H1 (cell line): ENCODE measurements around the gene ACTRT3. TPM values are rescaled to one million over a fixed set of nuclear protein-coding genes. Genes with fewer than 3 reads are reported as not detected.

Experiments
- CTCF ChIA-PET: fragments of 300-600 bp; sonication (Branson Sonifier 250); formaldehyde crosslinking; loops from one replicate; lab custom pipeline; 2021; ENCODE audit not compliant: partially characterized antibody; lab: Charles Lee
- POLR2A ChIA-PET: fragments of 300-600 bp; sonication (Branson Sonifier 250); formaldehyde crosslinking; loops from one replicate; lab custom pipeline; 2021; ENCODE audit warnings: inconsistent platforms; ENCODE audit not compliant: partially characterized antibody; lab: Charles Lee
- DNase-seq, 2 experiments: peaks; one replicate each; pipeline versions ENCODE4 v3.0.0 to v3.0.0-alpha.2; 2010 to 2022; ENCODE audit warnings: low spot score in 2 of 2, low read depth in 1 of 2, mixed read lengths in 1 of 2
- FAIRE-seq: peaks from 2 replicates; lab custom pipeline; 2011; peaks lifted over from hg19 to GRCh38; lab: Jason Lieb, UNC
- H2AFZ ChIP-seq: 2 replicates; pipeline ENCODE4 v1.8.1; 2012; ENCODE audit warnings: low read length, inconsistent platforms
- H2AK5ac ChIP-seq: 2 replicates; pipeline ENCODE4 v1.6.1; 2013; ENCODE audit warnings: low read depth, low read length
- H2BK120ac ChIP-seq: replicated peaks from 2 replicates; pipeline ENCODE3; 2013; ENCODE audit warnings: low read depth, low read length, inconsistent platforms
- H2BK12ac ChIP-seq: 2 replicates; pipeline ENCODE4 v1.6.1; 2013; ENCODE audit warnings: low read depth, low read length
- H2BK15ac ChIP-seq: 2 replicates; pipeline ENCODE4 v1.6.1; 2013; ENCODE audit warnings: low read length
- H2BK20ac ChIP-seq: 2 replicates; pipeline ENCODE4 v1.6.1; 2013; ENCODE audit warnings: low read length
- H2BK5ac ChIP-seq: 2 replicates; pipeline ENCODE4 v1.6.1; 2013; ENCODE audit warnings: low read depth, low read length
- H3K14ac ChIP-seq: 2 replicates; pipeline ENCODE4 v1.6.1; 2013; ENCODE audit warnings: inconsistent platforms; ENCODE audit not compliant: insufficient read length
- H3K18ac ChIP-seq: 2 replicates; pipeline ENCODE4 v1.6.1; 2013; ENCODE audit warnings: low read length; ENCODE audit errors: extremely low read depth
- H3K23ac ChIP-seq: 2 replicates; pipeline ENCODE4 v1.6.1; 2013; ENCODE audit warnings: inconsistent platforms; ENCODE audit not compliant: insufficient read length
- H3K23me2 ChIP-seq: 2 replicates; pipeline ENCODE4 v1.6.1; 2013; ENCODE audit warnings: low read depth, low read length
- H3K27ac ChIP-seq: 2 replicates; pipeline ENCODE4 v1.6.1; 2011; ENCODE audit warnings: low read depth, low read length, inconsistent platforms
- H3K27me3 ChIP-seq, 4 experiments: replicated peaks in 1 of 4; 1 replicate in 1 of 4; 2 replicates in 3 of 4; pipeline versions ENCODE4 v1.6.1 to v1.8.1; 2011 to 2013; ENCODE audit warnings: low read length in 3 of 4, mild to moderate bottlenecking in 3 of 4, inconsistent platforms in 2 of 4, mixed read lengths in 2 of 4, moderate library complexity in 1 of 4; ENCODE audit not compliant: control insufficient read depth in 3 of 4, insufficient read depth in 3 of 4; ENCODE audit errors: extremely low read depth in 1 of 4
- H3K36me3 ChIP-seq, 4 experiments: 2 replicates each; pipeline versions ENCODE4 v1.6.1 to v1.8.1; 2011 to 2013; ENCODE audit warnings: mild to moderate bottlenecking in 4 of 4, low read length in 3 of 4, moderate library complexity in 2 of 4, control low read depth in 1 of 4, inconsistent platforms in 1 of 4; ENCODE audit not compliant: insufficient read depth in 4 of 4, control insufficient read depth in 2 of 4
- H3K4ac ChIP-seq: replicated peaks from 2 replicates; pipeline ENCODE3; 2013; ENCODE audit warnings: low read length, low read depth, mixed read lengths, inconsistent platforms; ENCODE audit not compliant: insufficient read length
- H3K4me1 ChIP-seq, 4 experiments: replicated peaks in 1 of 4; 1 replicate in 1 of 4; 2 replicates in 3 of 4; pipeline versions ENCODE4 v1.6.1 to v1.8.1; 2011 to 2013; ENCODE audit warnings: low read length in 3 of 4, inconsistent platforms in 2 of 4, mixed read lengths in 1 of 4; ENCODE audit not compliant: insufficient read depth in 4 of 4, control insufficient read depth in 3 of 4
- H3K4me2 ChIP-seq, 2 experiments: 2 replicates each; pipeline versions ENCODE4 v1.6.1 to v1.8.1; 2011 to 2013; ENCODE audit warnings: low read depth in 2 of 2, low read length in 2 of 2, control low read depth in 1 of 2, inconsistent platforms in 1 of 2, mild to moderate bottlenecking in 1 of 2; ENCODE audit not compliant: insufficient read depth in 1 of 2
- H3K4me3 ChIP-seq, 4 experiments: fragments of 200-600, 300-600 bp in 1 of 4; sonication (generic), shearing (Covaris generic), sonication (Bioruptor Twin) in 1 of 4; 2 replicates each; pipeline versions ENCODE4 v1.5.1 to v1.8.1; 2011 to 2016; ENCODE audit warnings: low read length in 4 of 4, low read depth in 3 of 4, control low read depth in 2 of 4, inconsistent platforms in 2 of 4, mild to moderate bottlenecking in 2 of 4, mixed read lengths in 1 of 4, moderate library complexity in 1 of 4; ENCODE audit not compliant: insufficient read depth in 2 of 4; ENCODE audit errors: extremely low read depth in 1 of 4
- H3K56ac ChIP-seq: replicated peaks from 2 replicates; pipeline ENCODE3; 2013; ENCODE audit warnings: low read depth, mild to moderate bottlenecking, mixed read lengths, low read length, inconsistent platforms; ENCODE audit not compliant: insufficient read length
- H3K79me1 ChIP-seq: 2 replicates; pipeline ENCODE4 v1.6.1; 2013; ENCODE audit warnings: low read depth, low read length, control low read depth
- H3K79me2 ChIP-seq, 2 experiments: 2 replicates each; pipeline versions ENCODE4 v1.6.1 to v1.8.1; 2012 to 2013; ENCODE audit warnings: low read length in 2 of 2, mild to moderate bottlenecking in 2 of 2, inconsistent platforms in 1 of 2; ENCODE audit not compliant: insufficient read depth in 2 of 2, control insufficient read depth in 1 of 2
- H3K9ac ChIP-seq, 4 experiments: replicated peaks in 1 of 4; 1 replicate in 1 of 4; 2 replicates in 3 of 4; pipeline versions ENCODE4 v1.6.1 to v1.8.1; 2011 to 2013; ENCODE audit warnings: low read depth in 3 of 4, low read length in 3 of 4, control low read depth in 2 of 4, mild to moderate bottlenecking in 2 of 4, moderate library complexity in 2 of 4, inconsistent platforms in 1 of 4; ENCODE audit errors: extremely low read depth in 1 of 4
- H3K9me3 ChIP-seq, 2 experiments: 2 replicates each; pipeline versions ENCODE4 v1.6.1 to v1.8.1; 2012 to 2013; ENCODE audit warnings: mild to moderate bottlenecking in 2 of 2, moderate library complexity in 2 of 2, control low read depth in 1 of 2, inconsistent platforms in 1 of 2, low read depth in 1 of 2, low read length in 1 of 2, mixed read lengths in 1 of 2; ENCODE audit not compliant: insufficient read depth in 2 of 2
- H4K20me1 ChIP-seq, 2 experiments: replicated peaks in 1 of 2; 2 replicates each; pipeline versions ENCODE3 to v1.8.1; 2011 to 2013; ENCODE audit warnings: inconsistent platforms in 2 of 2, low read length in 2 of 2, mild to moderate bottlenecking in 1 of 2; ENCODE audit not compliant: insufficient read depth in 2 of 2, control insufficient read depth in 1 of 2
- H4K5ac ChIP-seq: 2 replicates; pipeline ENCODE4 v1.6.1; 2013; ENCODE audit warnings: low read length, low read depth, mixed read lengths, inconsistent platforms; ENCODE audit not compliant: insufficient read length
- H4K8ac ChIP-seq: 2 replicates; pipeline ENCODE4 v1.8.0; 2013; ENCODE audit warnings: mild to moderate bottlenecking, moderate library complexity, low read length, inconsistent platforms; ENCODE audit not compliant: insufficient read depth; ENCODE audit errors: extremely low read depth
- H4K91ac ChIP-seq: replicated peaks from 2 replicates; pipeline ENCODE3; 2013; ENCODE audit warnings: low read length, mixed read lengths, inconsistent platforms; ENCODE audit not compliant: insufficient read length
- CBX5 ChIP-seq: fragments of 300-800, 300-1000 bp; sonication (generic); IDR thresholded peaks from 2 replicates; pipeline ENCODE4 v1.7.1; 2016; ENCODE audit warnings: antibody characterized with exemption, low read length, low read depth
- CHD2 ChIP-seq: IDR thresholded peaks from 2 replicates; pipeline ENCODE4 v1.6.1; 2012; ENCODE audit warnings: low read length, improper control_type of control experiment
- FOSL1 ChIP-seq: IDR thresholded peaks from 2 replicates; pipeline ENCODE4 v1.6.1; 2011; ENCODE audit warnings: mild to moderate bottlenecking, low read depth, low read length, moderate library complexity; ENCODE audit not compliant: insufficient read depth
- KDM5A ChIP-seq: fragments of 200-600 bp; IDR thresholded peaks from 2 replicates; pipeline ENCODE4 v1.7.1; 2012; ENCODE audit warnings: mild to moderate bottlenecking, low read length, inconsistent platforms, mixed read lengths
- MAFK ChIP-seq: IDR thresholded peaks from 2 replicates; pipeline ENCODE4 v1.6.1; 2012; ENCODE audit warnings: low read depth, mild to moderate bottlenecking, improper control_type of control experiment, low read length
- MAX ChIP-seq: IDR thresholded peaks from 2 replicates; pipeline ENCODE4 v1.6.1; 2012; ENCODE audit warnings: inconsistent platforms
- NRF1 ChIP-seq: IDR thresholded peaks from 2 replicates; pipeline ENCODE4 v1.6.1; 2011; ENCODE audit warnings: mild to moderate bottlenecking, low read depth, low read length, improper control_type of control experiment
- TBP ChIP-seq: IDR thresholded peaks from 2 replicates; pipeline ENCODE4 v1.6.1; 2011; ENCODE audit warnings: low read depth, low read length, improper control_type of control experiment
- WGBS, 2 experiments: shearing (Covaris generic) in 1 of 2; methylation state at CpG; one replicate each; pipeline versions ENCODE4 v1.1.6 to v1.1.7; 2013 to 2015; ENCODE audit warnings: low lambda C conversion rate in 2 of 2, mixed read lengths in 2 of 2, inconsistent platforms in 1 of 2, low coverage in 1 of 2, missing lambda C conversion rate in 1 of 2; ENCODE audit not compliant: insufficient replicate concordance in 2 of 2, insufficient coverage in 1 of 2, insufficient read length in 1 of 2; ENCODE audit errors: extremely low coverage in 1 of 2, missing lambda C conversion rate in 1 of 2; 5-methylcytosine and 5-hydroxymethylcytosine counted together
- polyA plus RNA-seq, 7 experiments: library from polyadenylated mRNA; depleted of rRNA in 3 of 7; stranded (reverse) in 5 of 7; unstranded in 2 of 7; fragments of >200 nt in 5 of 7; fragments of 200-250 nt in 2 of 7; gene quantifications; 1 replicate in 5 of 7; 2 replicates in 1 of 7; 4 replicates in 1 of 7; pipeline versions ENCODE4 v1.2.1 to v1.2.3, GENCODE V29; 2011 to 2013; ENCODE audit warnings: missing spikeins in 2 of 7, mixed read lengths in 2 of 7
- total RNA-seq: library from RNA; stranded (reverse); fragmentation: NEBNext Ultra II Directional; extraction: Animal tissue kit (Norgen Biotek cat#: 25700); gene quantifications from 2 replicates; pipeline ENCODE4 v1.2.1, GENCODE V29; 2021
- TF ChIP-seq, protein P1 (sequence below): IDR thresholded peaks from 2 replicates; pipeline ENCODE4 v1.6.1; 2011; ENCODE audit warnings: low read length, improper control_type of control experiment

ACTRT3 gene
- total and polyA plus RNA-seq, 2 of the 8 experiments (the other 6 are each of a cell fraction or from before 2014, with no cell fraction given) = 3.4 to 5.9 TPM

DNA sequence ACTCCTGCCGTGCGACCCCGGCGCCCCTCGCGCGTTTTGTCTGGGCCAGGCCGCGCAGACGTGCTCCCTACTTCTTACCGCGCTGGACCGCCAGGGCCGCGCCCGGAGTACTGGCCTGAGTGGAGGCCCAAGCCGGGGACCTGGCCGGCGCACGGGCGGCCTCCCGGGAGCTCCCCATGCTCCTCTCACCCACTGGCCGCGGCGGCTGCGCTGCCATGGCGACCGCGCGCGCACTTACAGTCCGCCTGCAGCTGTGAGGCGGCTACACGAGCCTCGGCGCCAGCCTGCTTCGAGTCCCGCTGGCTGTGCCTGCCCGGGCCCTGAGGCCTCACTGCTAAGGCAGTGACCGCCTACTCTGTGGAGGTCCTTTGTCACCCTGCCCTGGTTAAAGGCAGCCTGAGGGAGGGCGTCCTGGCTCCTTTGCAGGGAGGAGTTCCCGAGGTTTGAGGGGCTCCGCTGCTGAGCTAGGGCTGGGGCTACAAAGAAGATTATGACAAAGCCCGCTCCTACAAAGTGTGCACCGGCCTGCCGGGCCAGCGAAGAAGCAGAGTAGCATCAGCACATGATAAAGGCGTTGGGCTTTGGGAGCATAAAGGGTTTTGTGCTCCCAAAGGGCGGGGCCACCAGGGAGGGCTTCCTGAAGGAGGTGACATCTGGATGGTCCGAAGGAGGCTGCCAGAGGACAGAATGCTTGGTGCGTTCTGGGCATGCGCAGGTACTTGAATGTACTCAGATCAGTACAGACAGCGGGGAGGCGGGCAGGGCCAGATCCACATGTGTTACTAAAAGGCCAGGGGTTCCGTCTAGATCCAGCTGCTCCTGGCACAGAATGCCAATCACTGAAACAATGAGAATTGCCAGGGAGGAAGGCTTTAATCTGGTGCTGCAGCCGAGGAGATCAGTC, 43.2 kb upstream of the ACTRT3 start, which contains the start of the genes LRRC34 and LRRIQ4:
Gene LRRC34, minus strand, starts transcription at position 573 of the 904 bp plus-strand sequence. Its CDS starts 356 bp downstream, at position 217.
Gene LRRIQ4, plus strand, starts transcription at position 539 of the 904 bp plus-strand sequence. CDS start 9,052 bp downstream, outside the sequence.
- peak within 1 kb of the TSS; percentile 88 for H2AFZ ChIP-seq
- TF ChIP-seq CHD2 = no peak
- TF ChIP-seq MAFK = no peak
- TF ChIP-seq KDM5A = no peak
- TF ChIP-seq NRF1 = peak; percentile 68
- no peak for TF ChIP-seq CBX5
- TF ChIP-seq, protein P1, sequence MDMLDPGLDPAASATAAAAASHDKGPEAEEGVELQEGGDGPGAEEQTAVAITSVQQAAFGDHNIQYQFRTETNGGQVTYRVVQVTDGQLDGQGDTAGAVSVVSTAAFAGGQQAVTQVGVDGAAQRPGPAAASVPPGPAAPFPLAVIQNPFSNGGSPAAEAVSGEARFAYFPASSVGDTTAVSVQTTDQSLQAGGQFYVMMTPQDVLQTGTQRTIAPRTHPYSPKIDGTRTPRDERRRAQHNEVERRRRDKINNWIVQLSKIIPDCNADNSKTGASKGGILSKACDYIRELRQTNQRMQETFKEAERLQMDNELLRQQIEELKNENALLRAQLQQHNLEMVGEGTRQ = no peak
- TF ChIP-seq MAX = peak; percentile 73
- TF ChIP-seq TBP = peak; percentile 54
- TF ChIP-seq FOSL1 = no peak

More for the DNA sequence above, 43.2 kb upstream of the ACTRT3 start, which contains the start of the genes LRRC34 and LRRIQ4:
- H3K79me2 ChIP-seq = no peaks in the 10 kb centered on the region
- peak within 1 kb of the TSS; percentile 66; the same call in 1 of the 2 replicates for H2BK20ac ChIP-seq
- no peaks in the 10 kb centered on the region for H4K20me1 ChIP-seq
- H2BK120ac ChIP-seq = peak within 1 kb of the TSS; percentile 54
- H4K91ac ChIP-seq = no peak within 1 kb of the TSS
- peak; percentile 81 to 83 for DNase-seq
- no peaks in the 10 kb centered on the region for H3K79me1 ChIP-seq
- peak within 1 kb of the TSS; percentile 76; the same call in 1 of the 2 replicates for H2BK5ac ChIP-seq
- peaks cover 0 to 7% (median 4%) of the 10 kb centered on the region in 4 experiments; a peak in 6 of 7 replicates for H3K27me3 ChIP-seq
- H2BK12ac ChIP-seq = peak within 1 kb of the TSS; percentile 86; the same call in 1 of the 2 replicates
- 7% methylated on average over 51 of the region's 56 CpGs; no CpG with 5 or more reads in 1 of the 2 experiments for WGBS, 2 experiments
- H3K9ac ChIP-seq = peak within 1 kb of the TSS; percentile 52 to 63 (median 59)
- H3K4me2 ChIP-seq = peak within 1 kb of the TSS; percentile 79 to 93
- peak within 1 kb of the TSS; percentile 69 for H3K4ac ChIP-seq
- FAIRE-seq = peak; percentile 13
- no peak within 1 kb of the TSS for H3K27ac ChIP-seq
- H3K9me3 ChIP-seq = no peaks in the 10 kb centered on the region; a peak in 1 of 4 replicates
- peak within 1 kb of the TSS; percentile 20 for H2BK15ac ChIP-seq
- peaks cover 7 to 20% (median 10%) of the 10 kb centered on the region in 4 experiments; a peak in 6 of 7 replicates for H3K4me1 ChIP-seq
- H3K4me3 ChIP-seq = peak within 1 kb of the TSS; percentile 54 to 73 (median 68)
- H3K56ac ChIP-seq = peak within 1 kb of the TSS; percentile 82
- H4K5ac ChIP-seq = peak within 1 kb of the TSS; percentile 67
- POLR2A ChIA-PET = interaction anchor here (0.7 to 3.8 kb wide), 3 partner anchors 39 to 154 kb away, joined by 3 to 20 read pairs (median 5); partner anchors contain the start of genes MYNN, SEC62 and TERC
- H4K8ac ChIP-seq = peak within 1 kb of the TSS; percentile 86
- CTCF ChIA-PET = interaction anchor here (0.6 to 3.0 kb wide), 4 partner anchors 10 to 49 kb away, joined by 3 to 11 read pairs (median 4); partner anchors contain the start of gene TERC
- no peak within 1 kb of the TSS for H3K23ac ChIP-seq
- H3K18ac ChIP-seq = peak within 1 kb of the TSS; percentile 92
- peaks cover 4% of the 10 kb centered on the region; the same call in 1 of the 2 replicates for H3K23me2 ChIP-seq
- H3K36me3 ChIP-seq = no peaks in the 10 kb centered on the region
- no peak within 1 kb of the TSS for H2AK5ac ChIP-seq
- H3K14ac ChIP-seq = no peak within 1 kb of the TSS
